ENCODE results near the gene ARSB. TPM values are rescaled to one million over a fixed set of nuclear protein-coding genes. Genes with fewer than 3 reads are reported as not detected.

Gene ARSB
- total and polyA plus RNA-seq, 10 of the 15 experiments (the other 5 are each of a cell fraction or from before 2014, with no cell fraction given), result 1.2 to 8.2 (median 6.1) TPM

DNA sequence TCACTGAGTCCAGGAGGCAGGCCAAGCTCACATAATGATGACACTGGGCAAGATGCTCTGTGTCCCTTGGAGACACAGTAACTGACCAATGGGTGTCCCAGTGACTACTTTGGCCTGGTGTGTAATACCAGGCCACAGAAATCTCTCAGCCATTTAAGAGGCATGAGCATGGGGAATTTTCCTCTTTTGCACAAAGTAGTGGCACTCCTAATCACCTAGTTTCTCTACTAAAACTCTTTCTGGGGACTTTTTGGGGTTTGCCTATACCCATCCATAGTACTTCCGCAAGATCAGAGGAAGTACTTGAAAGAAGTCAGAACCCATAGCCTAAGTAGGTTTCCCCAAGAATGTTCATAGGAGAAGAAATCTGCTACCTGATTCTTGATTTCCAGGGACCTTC, 161.9 kb downstream of the ARSB start:
- Histone ChIP-seq H2AFZ (ENCODE audit: control insufficient read depth, low read depth, low read length) (peak overlapping the region; percentile 40; the same call in 1 of the 2 replicates), H3K9me3 (replicated peaks; ENCODE audit: control insufficient read depth, insufficient read depth, low read length) (no peaks in the 10 kb centered on the region; the same call in 2 of the 3 replicates), H4K20me1 (ENCODE audit: control insufficient read depth, insufficient read depth) (no peaks in the 10 kb centered on the region), H3K4me2 (ENCODE audit: control insufficient read depth, insufficient read depth) (no peak overlapping the region), H3K9ac (ENCODE audit: control insufficient read depth, insufficient read depth, low read length) (no peak overlapping the region), H3K27ac (ENCODE audit: control insufficient read depth, insufficient read depth) (peak overlapping the region; percentile 15; the same call in 1 of the 2 replicates), H3K36me3 (ENCODE audit: control insufficient read depth in 2 of 2, insufficient read depth in 2 of 2, low read length in 1 of 2) (no peaks in the 10 kb centered on the region), H3K79me2 (ENCODE audit: control insufficient read depth, insufficient read depth, low read length) (no peaks in the 10 kb centered on the region), H3K4me3 (no peak overlapping the region), H3K27me3 (replicated peaks in 1 of 2; ENCODE audit: control insufficient read depth in 2 of 2, insufficient read depth in 2 of 2, low read length in 1 of 2) (no peaks in the 10 kb centered on the region), H3K4me1 (ENCODE audit: control insufficient read depth, insufficient read depth, low read length) (peaks cover 10% of the 10 kb centered on the region)
- ChIA-PET SMC1A (ENCODE audit: uncharacterized antibody, unreplicated experiment) (interaction anchor here (0.7 to 1.7 kb wide), 10 partner anchors 9 to 180 kb away, joined by 3 to 6 read pairs (median 4); no protein-coding TSS in a partner anchor), POLR2A (no interaction called here), CTCF (interaction anchor here (0.8 to 2.5 kb wide), 6 partner anchors 8 to 142 kb away, joined by 3 to 6 read pairs (median 3); no protein-coding TSS in a partner anchor), RAD21 (ENCODE audit: unreplicated experiment) (interaction anchor here (1.1 to 1.4 kb wide), 4 partner anchors 22 to 76 kb away, joined by 3 to 4 read pairs (median 3); no protein-coding TSS in a partner anchor)
- TF ChIP-seq, protein P1, sequence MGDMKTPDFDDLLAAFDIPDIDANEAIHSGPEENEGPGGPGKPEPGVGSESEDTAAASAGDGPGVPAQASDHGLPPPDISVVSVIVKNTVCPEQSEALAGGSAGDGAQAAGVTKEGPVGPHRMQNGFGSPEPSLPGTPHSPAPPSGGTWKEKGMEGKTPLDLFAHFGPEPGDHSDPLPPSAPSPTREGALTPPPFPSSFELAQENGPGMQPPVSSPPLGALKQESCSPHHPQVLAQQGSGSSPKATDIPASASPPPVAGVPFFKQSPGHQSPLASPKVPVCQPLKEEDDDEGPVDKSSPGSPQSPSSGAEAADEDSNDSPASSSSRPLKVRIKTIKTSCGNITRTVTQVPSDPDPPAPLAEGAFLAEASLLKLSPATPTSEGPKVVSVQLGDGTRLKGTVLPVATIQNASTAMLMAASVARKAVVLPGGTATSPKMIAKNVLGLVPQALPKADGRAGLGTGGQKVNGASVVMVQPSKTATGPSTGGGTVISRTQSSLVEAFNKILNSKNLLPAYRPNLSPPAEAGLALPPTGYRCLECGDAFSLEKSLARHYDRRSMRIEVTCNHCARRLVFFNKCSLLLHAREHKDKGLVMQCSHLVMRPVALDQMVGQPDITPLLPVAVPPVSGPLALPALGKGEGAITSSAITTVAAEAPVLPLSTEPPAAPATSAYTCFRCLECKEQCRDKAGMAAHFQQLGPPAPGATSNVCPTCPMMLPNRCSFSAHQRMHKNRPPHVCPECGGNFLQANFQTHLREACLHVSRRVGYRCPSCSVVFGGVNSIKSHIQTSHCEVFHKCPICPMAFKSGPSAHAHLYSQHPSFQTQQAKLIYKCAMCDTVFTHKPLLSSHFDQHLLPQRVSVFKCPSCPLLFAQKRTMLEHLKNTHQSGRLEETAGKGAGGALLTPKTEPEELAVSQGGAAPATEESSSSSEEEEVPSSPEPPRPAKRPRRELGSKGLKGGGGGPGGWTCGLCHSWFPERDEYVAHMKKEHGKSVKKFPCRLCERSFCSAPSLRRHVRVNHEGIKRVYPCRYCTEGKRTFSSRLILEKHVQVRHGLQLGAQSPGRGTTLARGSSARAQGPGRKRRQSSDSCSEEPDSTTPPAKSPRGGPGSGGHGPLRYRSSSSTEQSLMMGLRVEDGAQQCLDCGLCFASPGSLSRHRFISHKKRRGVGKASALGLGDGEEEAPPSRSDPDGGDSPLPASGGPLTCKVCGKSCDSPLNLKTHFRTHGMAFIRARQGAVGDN (IDR thresholded peaks at IDR 0.05), result peak; percentile 56; the same call in 1 of the 2 replicates
- TF ChIP-seq, protein P2, sequence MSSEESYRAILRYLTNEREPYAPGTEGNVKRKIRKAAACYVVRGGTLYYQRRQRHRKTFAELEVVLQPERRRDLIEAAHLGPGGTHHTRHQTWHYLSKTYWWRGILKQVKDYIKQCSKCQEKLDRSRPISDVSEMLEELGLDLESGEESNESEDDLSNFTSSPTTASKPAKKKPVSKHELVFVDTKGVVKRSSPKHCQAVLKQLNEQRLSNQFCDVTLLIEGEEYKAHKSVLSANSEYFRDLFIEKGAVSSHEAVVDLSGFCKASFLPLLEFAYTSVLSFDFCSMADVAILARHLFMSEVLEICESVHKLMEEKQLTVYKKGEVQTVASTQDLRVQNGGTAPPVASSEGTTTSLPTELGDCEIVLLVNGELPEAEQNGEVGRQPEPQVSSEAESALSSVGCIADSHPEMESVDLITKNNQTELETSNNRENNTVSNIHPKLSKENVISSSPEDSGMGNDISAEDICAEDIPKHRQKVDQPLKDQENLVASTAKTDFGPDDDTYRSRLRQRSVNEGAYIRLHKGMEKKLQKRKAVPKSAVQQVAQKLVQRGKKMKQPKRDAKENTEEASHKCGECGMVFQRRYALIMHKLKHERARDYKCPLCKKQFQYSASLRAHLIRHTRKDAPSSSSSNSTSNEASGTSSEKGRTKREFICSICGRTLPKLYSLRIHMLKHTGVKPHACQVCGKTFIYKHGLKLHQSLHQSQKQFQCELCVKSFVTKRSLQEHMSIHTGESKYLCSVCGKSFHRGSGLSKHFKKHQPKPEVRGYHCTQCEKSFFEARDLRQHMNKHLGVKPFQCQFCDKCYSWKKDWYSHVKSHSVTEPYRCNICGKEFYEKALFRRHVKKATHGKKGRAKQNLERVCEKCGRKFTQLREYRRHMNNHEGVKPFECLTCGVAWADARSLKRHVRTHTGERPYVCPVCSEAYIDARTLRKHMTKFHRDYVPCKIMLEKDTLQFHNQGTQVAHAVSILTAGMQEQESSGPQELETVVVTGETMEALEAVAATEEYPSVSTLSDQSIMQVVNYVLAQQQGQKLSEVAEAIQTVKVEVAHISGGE (CRISPR knock-in tag; IDR thresholded peaks at IDR 0.05), result no peak
- TF ChIP-seq NR2C1 (IDR thresholded peaks at IDR 0.05), result peak; percentile 47
- TF ChIP-seq GABPA (IDR thresholded peaks at IDR 0.05; ENCODE audit: low read depth), result peak; percentile 70; the same call in 1 of the 2 replicates
- peak; percentile 16; the same call in 1 of the 2 replicates for TF ChIP-seq NFYB (IDR thresholded peaks at IDR 0.05; ENCODE audit: insufficient read depth, low read depth, low read length)
- TF ChIP-seq NFIC (IDR thresholded peaks at IDR 0.05; ENCODE audit: low read depth, low read length), result peak; percentile 16; the same call in 1 of the 2 replicates
- TF ChIP-seq ETV6 (conservative IDR thresholded peaks at IDR 0.05 in 1 of 2, IDR thresholded peaks at IDR 0.05 in 1 of 2; ENCODE audit: borderline replicate concordance in 1 of 2, low read depth in 1 of 2), result peak in 1 of 2 experiments; percentile 57; a peak in 2 of 4 replicates
- 0 out of 2 replicates have a peak, but pooled peaks have one; percentile 27 for TF ChIP-seq EED (IDR thresholded peaks at IDR 0.05; ENCODE audit: low read depth)
- TF ChIP-seq TCF7 (IDR thresholded peaks at IDR 0.05; ENCODE audit: borderline replicate concordance), result peak; percentile 35; the same call in 1 of the 2 replicates
- 0 out of 2 replicates have a peak, but pooled peaks have one; percentile 9 for TF ChIP-seq CREM (IDR thresholded peaks at IDR 0.05; ENCODE audit: low read depth)
- TF ChIP-seq CHD4 (IDR thresholded peaks at IDR 0.05), result no peak
- no peak for TF ChIP-seq CBX5 (IDR thresholded peaks at IDR 0.05; ENCODE audit: low read depth)
- ATAC-seq, result peak; percentile 93
- peak; percentile 23 for FAIRE-seq
- BruUV-seq (replicated peaks), result no TSS peak
- in situ Hi-C loops (cut with MboI) (no loop called here), intact Hi-C loops (cut with micrococcal nuclease; ENCODE audit: unreplicated experiment) (no loop called here)
- 64% methylated on average over 1 of the region's 1 CpG for WGBS (ENCODE audit: insufficient coverage, insufficient replicate concordance, low lambda C conversion rate, missing lambda C conversion rate)
- peak; percentile 41 for DNase-seq (ENCODE audit: low read depth, low spot score)

All from GM12878 (cell line).